NCI-H526 (cell line): ENCODE data around the gene MYCBPAP.
A peak's percentile ranks its signal among the peaks of the same experiment; 100 is the strongest.

Experiments used
- DNase-seq, 2 experiments: peaks; one replicate each; lab custom pipeline; 2025; lab: John Stamatoyannopoulos, UW

Gene MYCBPAP

DNA sequence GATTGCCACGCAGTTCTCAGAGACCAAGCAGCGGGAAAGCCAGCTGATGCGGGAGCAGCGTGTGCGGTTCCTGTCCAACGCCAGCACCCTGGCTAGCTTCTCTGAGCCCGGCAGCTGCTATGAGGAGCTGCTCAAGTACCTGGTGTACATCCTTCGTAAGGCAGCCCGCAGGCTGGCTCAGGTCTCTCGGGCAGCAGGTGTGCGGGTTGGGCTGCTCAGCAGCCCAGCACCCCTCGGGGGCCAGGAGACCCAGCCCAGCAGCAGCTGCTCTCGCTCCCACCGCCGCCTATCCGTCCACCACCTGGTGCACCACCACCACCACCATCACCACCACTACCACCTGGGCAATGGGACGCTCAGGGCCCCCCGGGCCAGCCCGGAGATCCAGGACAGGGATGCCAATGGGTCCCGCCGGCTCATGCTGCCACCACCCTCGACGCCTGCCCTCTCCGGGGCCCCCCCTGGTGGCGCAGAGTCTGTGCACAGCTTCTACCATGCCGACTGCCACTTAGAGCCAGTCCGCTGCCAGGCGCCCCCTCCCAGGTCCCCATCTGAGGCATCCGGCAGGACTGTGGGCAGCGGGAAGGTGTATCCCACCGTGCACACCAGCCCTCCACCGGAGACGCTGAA is 67.5 kb downstream of the MYCBPAP start:
- peak in 1 of 2 experiments; percentile 68 for DNase-seq

DNA sequence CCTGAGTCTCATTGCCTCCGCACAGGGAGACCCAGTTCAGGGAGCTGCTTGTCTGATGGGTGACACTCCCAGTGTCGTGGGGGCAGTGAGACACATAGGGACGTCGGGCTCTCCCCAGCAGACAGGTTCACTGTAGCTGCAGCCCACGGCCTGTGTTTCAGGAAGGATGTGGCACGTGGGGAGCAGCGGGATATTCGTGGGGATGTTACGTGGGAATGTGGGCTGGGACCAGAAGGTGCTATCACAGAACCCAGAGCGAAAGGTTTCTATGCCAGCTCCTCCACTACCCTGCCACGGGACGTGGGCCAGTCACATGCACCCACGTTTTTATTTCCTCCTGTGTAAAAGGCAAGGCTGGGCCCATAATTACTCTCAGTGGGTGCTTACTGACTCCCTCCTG is 68.6 kb downstream of the MYCBPAP start:
- no peak for DNase-seq

DNA sequence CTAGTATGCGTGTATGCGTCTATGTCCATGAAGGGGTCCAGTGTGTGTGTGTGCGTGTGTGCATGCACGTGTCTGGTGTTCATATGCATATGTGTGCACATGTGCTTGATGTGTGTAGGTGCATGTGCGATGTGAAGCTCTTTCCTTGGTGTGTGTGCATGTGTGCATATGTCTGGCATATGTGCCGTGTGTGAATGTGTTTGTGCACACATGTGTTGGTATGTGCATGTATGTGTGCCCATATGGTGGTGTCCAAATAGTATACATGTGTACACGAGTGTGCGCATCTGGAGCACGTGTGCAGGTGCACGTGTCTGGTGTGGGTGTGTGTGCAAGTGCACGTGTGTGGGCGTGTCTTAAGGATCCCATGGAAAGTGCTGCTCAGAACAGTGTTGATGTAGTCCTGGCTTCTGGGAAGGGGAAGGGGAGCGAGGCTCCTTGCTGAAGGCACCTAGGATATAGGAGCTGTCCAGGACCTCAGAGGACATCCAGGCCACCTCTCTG is 69.3 kb downstream of the MYCBPAP start:
- DNase-seq, result no peak

DNA sequence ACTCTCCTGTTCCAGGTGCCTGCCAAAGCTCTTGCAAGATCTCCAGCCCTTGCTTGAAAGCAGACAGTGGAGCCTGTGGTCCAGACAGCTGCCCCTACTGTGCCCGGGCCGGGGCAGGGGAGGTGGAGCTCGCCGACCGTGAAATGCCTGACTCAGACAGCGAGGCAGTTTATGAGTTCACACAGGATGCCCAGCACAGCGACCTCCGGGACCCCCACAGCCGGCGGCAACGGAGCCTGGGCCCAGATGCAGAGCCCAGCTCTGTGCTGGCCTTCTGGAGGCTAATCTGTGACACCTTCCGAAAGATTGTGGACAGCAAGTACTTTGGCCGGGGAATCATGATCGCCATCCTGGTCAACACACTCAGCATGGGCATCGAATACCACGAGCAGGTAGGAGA is 69.9 kb downstream of the MYCBPAP start:
- DNase-seq, result no peak

DNA sequence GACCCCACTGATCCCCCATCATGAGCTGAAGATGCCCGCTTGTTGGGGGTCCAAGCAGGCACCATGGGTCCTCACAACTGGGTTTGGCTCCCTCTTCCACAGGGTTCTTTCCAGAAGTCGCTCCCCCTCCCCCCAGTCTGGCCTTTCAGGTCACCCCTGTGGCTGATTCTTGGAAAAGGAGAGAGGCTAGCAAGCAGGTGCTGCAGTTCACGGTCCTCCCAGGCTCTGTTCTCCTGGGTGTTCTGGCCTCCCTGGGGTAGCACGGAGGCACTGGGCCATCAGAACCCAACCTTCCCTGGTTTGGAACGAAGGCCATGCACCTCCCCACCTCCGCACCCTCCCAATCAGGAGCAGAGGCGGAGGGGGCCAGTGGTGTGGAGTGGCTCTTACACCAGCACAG is 71.2 kb downstream of the MYCBPAP start:
- no peak for DNase-seq

DNA sequence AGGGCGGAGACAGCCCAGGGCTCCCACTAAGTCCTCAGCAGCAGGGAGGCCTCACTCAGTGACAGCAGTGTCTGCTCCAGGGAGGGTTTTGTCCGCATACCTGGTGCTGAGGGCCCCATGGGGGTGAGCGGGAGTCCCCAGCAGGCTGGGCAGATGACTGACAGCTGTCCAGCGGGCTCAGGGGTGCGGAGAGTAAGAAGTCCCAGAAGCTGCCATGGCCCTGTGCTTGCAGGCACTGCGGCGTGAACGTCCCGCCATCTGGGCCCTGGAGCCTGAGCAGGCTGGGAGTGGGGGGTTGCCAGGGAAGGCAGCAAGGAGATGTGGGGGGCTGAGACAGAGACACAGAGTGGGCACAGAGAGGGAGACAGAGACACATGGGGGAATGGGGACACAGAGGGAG is 72.4 kb downstream of the MYCBPAP start:
- DNase-seq, result no peak
